HFFc6 (cell line): ENCODE measurements around the gene WDR49. TPM values are rescaled to one million over a fixed set of nuclear protein-coding genes. Genes with fewer than 3 reads are reported as not detected.
"Not testable (repeated sequence)": the region's sequence is repeated elsewhere in the genome, so short reads cannot be mapped to it uniquely, and the experiment has no call there.

Source experiments
- DNase-seq: peaks from one replicate; pipeline ENCODE4 v3.0.0-alpha.2; 2018
- H3K27ac Mint-ChIP-seq: 2 replicates; pipeline ENCODE4 v1.8.0; 2020; ENCODE audit warnings: mild to moderate bottlenecking, mixed read lengths
- H3K27me3 Mint-ChIP-seq: 2 replicates; pipeline ENCODE4 v1.8.0; 2021; ENCODE audit warnings: mild to moderate bottlenecking, moderate library complexity, mixed read lengths; ENCODE audit not compliant: insufficient read depth
- H3K36me3 Mint-ChIP-seq: 2 replicates; pipeline ENCODE4 v1.8.0; 2021; ENCODE audit warnings: low read depth, mixed read lengths
- H3K4me1 Mint-ChIP-seq: 2 replicates; pipeline ENCODE4 v1.8.0; 2020; ENCODE audit warnings: low read depth, mixed read lengths
- H3K4me3 Mint-ChIP-seq: 2 replicates; pipeline ENCODE4 v1.8.0; 2020; ENCODE audit warnings: mild to moderate bottlenecking, moderate library complexity, mixed read lengths
- H3K9me3 Mint-ChIP-seq: 2 replicates; pipeline ENCODE4 v1.8.0; 2020; ENCODE audit warnings: mild to moderate bottlenecking, mixed read lengths
- CTCF ChIP-seq: fragments of 200-600 bp; sonication (generic); IDR thresholded peaks from 2 replicates; pipeline ENCODE4 v1.5.0; 2021; ENCODE audit warnings: antibody characterized with exemption, mild to moderate bottlenecking
- total RNA-seq, 6 experiments: library from RNA; stranded (reverse); fragmentation: NEBNext Ultra II Directional; extraction: Animal tissue kit (Norgen Biotek cat#: 25700); gene quantifications; 2 replicates in 1 of 6; 3 replicates in 5 of 6; pipeline ENCODE4 v1.2.3, GENCODE V29; 2021

Gene WDR49
- total RNA-seq, 6 experiments from 2014 or later = not detected

GRCh38 chr3:167631471-167631870, 22.3 kb downstream of the WDR49 start:
- no peaks in the 10 kb centered on the region for H3K4me1 Mint-ChIP-seq
- H3K27ac Mint-ChIP-seq = no peak overlapping the region
- no peak for DNase-seq
- no peak for TF ChIP-seq CTCF
- peaks cover 1% of the 10 kb centered on the region; the same call in 1 of the 2 replicates for H3K27me3 Mint-ChIP-seq
- H3K4me3 Mint-ChIP-seq = no peak overlapping the region
- peaks cover 11% of the 10 kb centered on the region for H3K9me3 Mint-ChIP-seq
- H3K36me3 Mint-ChIP-seq = no peaks in the 10 kb centered on the region

- no peak for TF ChIP-seq CTCF
- Mint-ChIP-seq H3K36me3 (no peaks in the 10 kb centered on the region), H3K4me3 (no peak overlapping the region), H3K27ac (no peak overlapping the region), H3K9me3 (peaks cover 14% of the 10 kb centered on the region), H3K4me1 (no peaks in the 10 kb centered on the region), H3K27me3 (peaks cover 1% of the 10 kb centered on the region; the same call in 1 of the 2 replicates)
- DNase-seq = no peak
These were observed 27.3 kb downstream of the WDR49 start for GRCh38 chr3:167626490-167626889.

GRCh38 chr3:167615030-167615429, 38.7 kb downstream of the WDR49 start:
- Mint-ChIP-seq H3K4me1 (no peaks in the 10 kb centered on the region), H3K4me3 (no peak overlapping the region), H3K27me3 (no peaks in the 10 kb centered on the region), H3K9me3 (peaks cover 44% of the 10 kb centered on the region), H3K36me3 (no peaks in the 10 kb centered on the region), H3K27ac (no peak overlapping the region)
- no peak for TF ChIP-seq CTCF
- DNase-seq = no peak

GRCh38 chr3:167614196-167614595, 39.5 kb downstream of the WDR49 start:
- not testable (repeated sequence) for H3K36me3 Mint-ChIP-seq, H3K4me3 Mint-ChIP-seq, DNase-seq, H3K27ac Mint-ChIP-seq, H3K4me1 Mint-ChIP-seq, H3K27me3 Mint-ChIP-seq
- peaks cover 45% of the 10 kb centered on the region for H3K9me3 Mint-ChIP-seq

GRCh38 chr3:167611718-167612117, 42.0 kb downstream of the WDR49 start:
- no peak overlapping the region for H3K27ac Mint-ChIP-seq
- H3K36me3 Mint-ChIP-seq = no peaks in the 10 kb centered on the region
- no peaks in the 10 kb centered on the region for H3K4me1 Mint-ChIP-seq
- no peak for TF ChIP-seq CTCF
- DNase-seq = no peak
- H3K27me3 Mint-ChIP-seq = no peaks in the 10 kb centered on the region
- no peak overlapping the region for H3K4me3 Mint-ChIP-seq
- H3K9me3 Mint-ChIP-seq = peaks cover 44% of the 10 kb centered on the region

- Mint-ChIP-seq H3K36me3 (no peaks in the 10 kb centered on the region), H3K27ac (no peak overlapping the region), H3K4me1 (no peaks in the 10 kb centered on the region), H3K27me3 (no peaks in the 10 kb centered on the region), H3K4me3 (no peak overlapping the region), H3K9me3 (peaks cover 39% of the 10 kb centered on the region)
- no peak for DNase-seq
- TF ChIP-seq CTCF = no peak
These were observed 44.6 kb downstream of the WDR49 start for GRCh38 chr3:167609156-167609555.
